Activated gamma-delta T cell treated with Interleukin-2 at 50 U/mL for 16 hours (primary cell): Measurements from ENCODE around the gene NFASC.

Experiments
- DNase-seq: peaks from one replicate; pipeline ENCODE4 v3.0.0-alpha.2; 2020

Gene NFASC

GRCh38 chr1:205016075-205016474 is 145.4 kb downstream of the NFASC start:
- no peak for DNase-seq

GRCh38 chr1:205016584-205016983 is 145.9 kb downstream of the NFASC start:
- no peak for DNase-seq

- DNase-seq: no peak
These were observed 146.3 kb downstream of the NFASC start for GRCh38 chr1:205017001-205017400.

- no peak for DNase-seq
These were observed 147.1 kb downstream of the NFASC start for GRCh38 chr1:205017766-205018165.

- DNase-seq: no peak
These were observed 147.7 kb downstream of the NFASC start for GRCh38 chr1:205018381-205018780.

GRCh38 chr1:205020466-205020865 is 149.8 kb downstream of the NFASC start:
- DNase-seq: no peak

- DNase-seq: no peak
These were observed 154.0 kb downstream of the NFASC start for GRCh38 chr1:205024679-205025078.

GRCh38 chr1:205025239-205025638 is 154.6 kb downstream of the NFASC start:
- no peak for DNase-seq

GRCh38 chr1:205026181-205026580 is 155.5 kb downstream of the NFASC start:
- no peak for DNase-seq

GRCh38 chr1:205028390-205028789 is 157.7 kb downstream of the NFASC start:
- no peak for DNase-seq

- DNase-seq: no peak
These were observed 158.3 kb downstream of the NFASC start for GRCh38 chr1:205028924-205029323.

GRCh38 chr1:205030241-205030640 is 159.6 kb downstream of the NFASC start:
- DNase-seq: no peak

- no peak for DNase-seq
These were observed 160.2 kb downstream of the NFASC start for GRCh38 chr1:205030896-205031295.

GRCh38 chr1:205032508-205032907 is 161.8 kb downstream of the NFASC start:
- DNase-seq: no peak

- DNase-seq: no peak
These were observed 166.9 kb downstream of the NFASC start for GRCh38 chr1:205037539-205037938.

GRCh38 chr1:205038132-205038786 is 167.6 kb downstream of the NFASC start:
- DNase-seq: no peak

GRCh38 chr1:205041001-205041715 is 170.5 kb downstream of the NFASC start:
- DNase-seq: no peak

- DNase-seq: no peak
These were observed 171.6 kb downstream of the NFASC start for GRCh38 chr1:205041998-205042910.

- no peak for DNase-seq
These were observed 172.5 kb downstream of the NFASC start, which contains the start of gene CNTN2 for GRCh38 chr1:205042911-205043806. Gene CNTN2 (plus strand): TSS chr1:205043212. CDS start chr1:205053186, 9,974 bp downstream.

- DNase-seq: no peak
These were observed 173.2 kb downstream of the NFASC start for GRCh38 chr1:205043866-205044265.

- no peak for DNase-seq
These were observed 174.1 kb downstream of the NFASC start for GRCh38 chr1:205044741-205045140.

- DNase-seq: no peak
These were observed 174.5 kb downstream of the NFASC start for GRCh38 chr1:205045146-205045545.
